ENCODE measurements around the gene THOC6.

The THOC6 gene

GRCh38 chr16:3023669-3024478 is at the start of gene THOC6, which contains the start of gene HCFC1R1:
TSS of gene THOC6 (plus strand) at chr16:3024035. CDS start at chr16:3024327, 292 bp downstream.
TSS of gene HCFC1R1 (minus strand) at chr16:3023942. CDS start at chr16:3023941, 1 bp downstream.
- H3K9ac ChIP-seq (ENCODE audit: low read length): peak within 1 kb of the TSS; percentile 100
- DNase-seq (ENCODE audit: low read depth): peak; percentile 98
- no peaks in the 10 kb centered on the region for H3K27me3 ChIP-seq (replicated peaks; ENCODE audit: control insufficient read depth, insufficient read depth, low read length)
- H3K4me3 ChIP-seq (ENCODE audit: low read length): peak within 1 kb of the TSS; percentile 96
- H3K9me3 ChIP-seq (ENCODE audit: control insufficient read depth, low read length): no peaks in the 10 kb centered on the region
- peaks cover 18% of the 10 kb centered on the region for H3K36me3 ChIP-seq (ENCODE audit: control insufficient read depth, insufficient read depth, low read length, severe bottlenecking)
- peaks cover 27% of the 10 kb centered on the region for H3K4me1 ChIP-seq (ENCODE audit: control insufficient read depth, insufficient read depth, low read length)

- Histone ChIP-seq H3K9ac (ENCODE audit: low read length) (no peak overlapping the region), H3K4me3 (ENCODE audit: low read length) (no peak overlapping the region), H3K27me3 (replicated peaks; ENCODE audit: control insufficient read depth, insufficient read depth, low read length) (no peaks in the 10 kb centered on the region), H3K9me3 (ENCODE audit: control insufficient read depth, low read length) (no peaks in the 10 kb centered on the region), H3K36me3 (ENCODE audit: control insufficient read depth, insufficient read depth, low read length, severe bottlenecking) (no peaks in the 10 kb centered on the region), H3K4me1 (ENCODE audit: control insufficient read depth, insufficient read depth, low read length) (peaks cover 4% of the 10 kb centered on the region)
- no peak for DNase-seq (ENCODE audit: low read depth)
Observed at GRCh38 chr16:2974319-2975056, 49.3 kb upstream of the THOC6 start.

- H3K9me3 ChIP-seq (ENCODE audit: control insufficient read depth, low read length): no peaks in the 10 kb centered on the region
- no peak overlapping the region for H3K9ac ChIP-seq (ENCODE audit: low read length)
- no peak for DNase-seq (ENCODE audit: low read depth)
- H3K4me1 ChIP-seq (ENCODE audit: control insufficient read depth, insufficient read depth, low read length): no peaks in the 10 kb centered on the region
- no peak overlapping the region for H3K4me3 ChIP-seq (ENCODE audit: low read length)
- no peaks in the 10 kb centered on the region for H3K27me3 ChIP-seq (replicated peaks; ENCODE audit: control insufficient read depth, insufficient read depth, low read length)
- H3K36me3 ChIP-seq (ENCODE audit: control insufficient read depth, insufficient read depth, low read length, severe bottlenecking): no peaks in the 10 kb centered on the region
Observed at GRCh38 chr16:2975161-2975795, 48.6 kb upstream of the THOC6 start.

GRCh38 chr16:2976201-2976600 is 47.6 kb upstream of the THOC6 start:
- DNase-seq (ENCODE audit: low read depth): no peak

GRCh38 chr16:2976673-2977072 is 47.2 kb upstream of the THOC6 start:
- no peaks in the 10 kb centered on the region for H3K27me3 ChIP-seq (replicated peaks; ENCODE audit: control insufficient read depth, insufficient read depth, low read length)
- DNase-seq (ENCODE audit: low read depth): no peak
- no peak overlapping the region for H3K4me3 ChIP-seq (ENCODE audit: low read length)
- no peaks in the 10 kb centered on the region for H3K36me3 ChIP-seq (ENCODE audit: control insufficient read depth, insufficient read depth, low read length, severe bottlenecking)
- peaks cover 6% of the 10 kb centered on the region for H3K4me1 ChIP-seq (ENCODE audit: control insufficient read depth, insufficient read depth, low read length)
- H3K9me3 ChIP-seq (ENCODE audit: control insufficient read depth, low read length): no peaks in the 10 kb centered on the region
- no peak overlapping the region for H3K9ac ChIP-seq (ENCODE audit: low read length)

More at GRCh38 chr16:2976201-2976600, 47.6 kb upstream of the THOC6 start:
- Histone ChIP-seq H3K4me3 (ENCODE audit: low read length) (no peak overlapping the region), H3K9ac (ENCODE audit: low read length) (no peak overlapping the region), H3K4me1 (ENCODE audit: control insufficient read depth, insufficient read depth, low read length) (peaks cover 6% of the 10 kb centered on the region), H3K36me3 (ENCODE audit: control insufficient read depth, insufficient read depth, low read length, severe bottlenecking) (no peaks in the 10 kb centered on the region), H3K9me3 (ENCODE audit: control insufficient read depth, low read length) (no peaks in the 10 kb centered on the region), H3K27me3 (replicated peaks; ENCODE audit: control insufficient read depth, insufficient read depth, low read length) (no peaks in the 10 kb centered on the region)

- Histone ChIP-seq H3K36me3 (ENCODE audit: control insufficient read depth, insufficient read depth, low read length, severe bottlenecking) (no peaks in the 10 kb centered on the region), H3K9me3 (ENCODE audit: control insufficient read depth, low read length) (no peaks in the 10 kb centered on the region), H3K4me3 (ENCODE audit: low read length) (no peak overlapping the region), H3K9ac (ENCODE audit: low read length) (no peak overlapping the region), H3K27me3 (replicated peaks; ENCODE audit: control insufficient read depth, insufficient read depth, low read length) (no peaks in the 10 kb centered on the region), H3K4me1 (ENCODE audit: control insufficient read depth, insufficient read depth, low read length) (peaks cover 6% of the 10 kb centered on the region)
- DNase-seq (ENCODE audit: low read depth): no peak
Observed at GRCh38 chr16:2977440-2977839, 46.4 kb upstream of the THOC6 start.

GRCh38 chr16:2979669-2980226 is 44.1 kb upstream of the THOC6 start:
- H3K9me3 ChIP-seq (ENCODE audit: control insufficient read depth, low read length): no peaks in the 10 kb centered on the region
- H3K27me3 ChIP-seq (replicated peaks; ENCODE audit: control insufficient read depth, insufficient read depth, low read length): no peaks in the 10 kb centered on the region
- peaks cover 6% of the 10 kb centered on the region for H3K4me1 ChIP-seq (ENCODE audit: control insufficient read depth, insufficient read depth, low read length)
- H3K4me3 ChIP-seq (ENCODE audit: low read length): peak overlapping the region; percentile 90
- no peaks in the 10 kb centered on the region for H3K36me3 ChIP-seq (ENCODE audit: control insufficient read depth, insufficient read depth, low read length, severe bottlenecking)
- peak; percentile 11 for DNase-seq (ENCODE audit: low read depth)
- H3K9ac ChIP-seq (ENCODE audit: low read length): peak overlapping the region; percentile 97

- Histone ChIP-seq H3K27me3 (replicated peaks; ENCODE audit: control insufficient read depth, insufficient read depth, low read length) (no peaks in the 10 kb centered on the region), H3K4me1 (ENCODE audit: control insufficient read depth, insufficient read depth, low read length) (peaks cover 6% of the 10 kb centered on the region), H3K4me3 (ENCODE audit: low read length) (peak within 1 kb of the TSS; percentile 90), H3K9ac (ENCODE audit: low read length) (peak within 1 kb of the TSS; percentile 97), H3K36me3 (ENCODE audit: control insufficient read depth, insufficient read depth, low read length, severe bottlenecking) (no peaks in the 10 kb centered on the region), H3K9me3 (ENCODE audit: control insufficient read depth, low read length) (no peaks in the 10 kb centered on the region)
- DNase-seq (ENCODE audit: low read depth): peak; percentile 97
Observed at GRCh38 chr16:2980227-2981176, 43.3 kb upstream of the THOC6 start, which contains the start of gene PKMYT1. TSS of gene PKMYT1 (minus strand) at chr16:2980446. CDS start at chr16:2979657, 789 bp downstream.

- no peaks in the 10 kb centered on the region for H3K27me3 ChIP-seq (replicated peaks; ENCODE audit: control insufficient read depth, insufficient read depth, low read length)
- H3K9me3 ChIP-seq (ENCODE audit: control insufficient read depth, low read length): no peaks in the 10 kb centered on the region
- H3K4me3 ChIP-seq (ENCODE audit: low read length): peak overlapping the region; percentile 90
- H3K4me1 ChIP-seq (ENCODE audit: control insufficient read depth, insufficient read depth, low read length): peaks cover 6% of the 10 kb centered on the region
- H3K9ac ChIP-seq (ENCODE audit: low read length): peak overlapping the region; percentile 97
- H3K36me3 ChIP-seq (ENCODE audit: control insufficient read depth, insufficient read depth, low read length, severe bottlenecking): no peaks in the 10 kb centered on the region
- DNase-seq (ENCODE audit: low read depth): no peak
Observed at GRCh38 chr16:2981177-2981898, 42.5 kb upstream of the THOC6 start.

- H3K27me3 ChIP-seq (replicated peaks; ENCODE audit: control insufficient read depth, insufficient read depth, low read length): no peaks in the 10 kb centered on the region
- no peaks in the 10 kb centered on the region for H3K36me3 ChIP-seq (ENCODE audit: control insufficient read depth, insufficient read depth, low read length, severe bottlenecking)
- no peak overlapping the region for H3K4me3 ChIP-seq (ENCODE audit: low read length)
- DNase-seq (ENCODE audit: low read depth): no peak
- H3K4me1 ChIP-seq (ENCODE audit: control insufficient read depth, insufficient read depth, low read length): peaks cover 6% of the 10 kb centered on the region
- H3K9ac ChIP-seq (ENCODE audit: low read length): no peak overlapping the region
- no peaks in the 10 kb centered on the region for H3K9me3 ChIP-seq (ENCODE audit: control insufficient read depth, low read length)
Observed at GRCh38 chr16:2981899-2982250, 42.0 kb upstream of the THOC6 start.
